Fibroblast of skin of right quadriceps (primary cell): ENCODE data around the gene PREP.
"Not testable (repeated sequence)": the region's sequence is repeated elsewhere in the genome, so short reads cannot be mapped to it uniquely, and the experiment has no call there.

ENCODE experiments used
- DNase-seq: peaks from one replicate; pipeline ENCODE4 v3.0.0-alpha.2; 2013

Gene PREP

DNA sequence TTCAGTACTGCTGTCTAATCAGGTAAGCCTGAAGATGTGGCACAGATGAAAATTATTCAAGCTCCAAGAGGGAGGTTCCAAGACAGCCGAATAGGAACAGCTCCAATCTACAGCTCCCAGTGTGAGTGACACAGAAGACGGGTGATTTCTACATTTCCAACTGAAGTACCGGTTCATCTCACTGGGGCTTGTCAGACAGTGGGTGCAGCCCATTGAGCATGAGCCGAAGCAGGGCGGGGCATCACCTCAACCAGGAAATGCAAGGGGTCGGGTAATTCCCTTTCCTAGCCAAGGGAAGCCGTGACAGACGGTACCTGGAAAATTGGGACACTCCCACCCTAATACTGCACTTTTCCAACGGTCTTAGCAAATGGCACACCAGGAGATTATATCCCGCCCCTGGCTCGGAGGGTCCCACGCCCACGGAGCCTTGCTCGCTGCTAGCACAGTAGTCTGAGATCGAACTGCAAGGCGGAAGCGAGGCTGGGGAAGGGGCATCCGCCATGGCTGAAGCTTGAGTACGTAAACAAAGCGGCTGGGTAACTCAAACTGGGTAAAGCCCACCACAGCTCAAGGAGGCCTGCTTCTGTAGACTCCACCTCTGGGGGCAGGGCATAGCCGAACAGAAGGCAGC, 64.4 kb downstream of the PREP start:
- not testable (repeated sequence) for DNase-seq

DNA sequence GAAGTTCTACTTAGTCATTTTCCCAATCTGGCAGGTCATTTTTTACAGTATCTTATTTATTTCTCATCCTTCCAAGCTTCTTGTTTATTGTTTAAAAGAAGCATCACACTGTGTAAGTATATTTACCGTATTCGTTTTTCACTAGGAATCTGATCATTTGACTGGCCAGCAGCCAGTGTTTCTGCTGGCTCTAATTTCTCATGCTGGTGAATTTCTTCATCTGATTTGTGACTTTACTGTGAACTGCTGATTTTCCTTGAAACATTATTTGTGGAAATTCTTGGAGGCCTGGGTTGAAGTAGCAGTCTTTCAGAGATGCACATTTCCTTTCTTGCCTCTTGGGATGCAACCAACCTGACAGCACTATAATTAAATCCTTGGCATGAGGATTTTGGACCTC, 65.9 kb downstream of the PREP start:
- no peak for DNase-seq

DNA sequence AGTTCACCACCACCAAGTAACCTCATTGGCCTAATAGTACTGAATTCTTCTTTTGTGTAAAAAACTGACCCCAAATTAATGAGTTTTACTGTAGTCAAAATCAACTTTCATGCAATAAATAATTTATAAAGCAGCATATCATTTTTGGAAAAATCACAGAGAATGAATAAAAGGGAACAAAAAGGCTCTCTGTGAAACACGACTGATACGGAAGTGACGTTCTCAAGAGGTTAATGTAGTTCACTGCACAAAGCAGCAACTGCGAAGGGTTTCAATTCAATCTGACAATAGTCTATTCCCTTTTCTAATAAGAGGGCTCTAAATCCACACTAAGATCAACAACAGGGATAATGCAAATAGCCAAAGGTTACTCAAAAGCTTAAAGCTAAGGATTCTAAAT, 70.3 kb downstream of the PREP start:
- no peak for DNase-seq

DNA sequence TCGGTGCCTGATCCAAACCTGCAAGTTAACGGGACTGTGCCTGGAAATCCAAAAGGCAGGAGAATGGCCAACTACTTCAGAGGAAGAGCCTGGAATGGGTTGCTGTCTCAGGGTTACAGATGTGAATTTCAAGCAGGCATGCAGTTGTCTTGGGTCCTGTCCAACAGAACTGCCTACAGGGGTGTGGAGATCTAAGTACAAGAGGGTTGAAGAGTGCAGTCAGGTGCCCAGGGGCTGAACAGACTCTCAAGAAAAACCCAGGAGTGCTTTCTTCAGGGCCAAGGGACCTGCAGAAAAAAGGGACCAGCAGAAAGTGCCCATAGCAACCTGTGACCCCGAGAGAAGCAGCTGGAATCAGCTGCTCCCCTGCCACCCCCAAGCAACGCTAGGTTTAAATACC, 71.0 kb downstream of the PREP start:
- DNase-seq, result no peak

DNA sequence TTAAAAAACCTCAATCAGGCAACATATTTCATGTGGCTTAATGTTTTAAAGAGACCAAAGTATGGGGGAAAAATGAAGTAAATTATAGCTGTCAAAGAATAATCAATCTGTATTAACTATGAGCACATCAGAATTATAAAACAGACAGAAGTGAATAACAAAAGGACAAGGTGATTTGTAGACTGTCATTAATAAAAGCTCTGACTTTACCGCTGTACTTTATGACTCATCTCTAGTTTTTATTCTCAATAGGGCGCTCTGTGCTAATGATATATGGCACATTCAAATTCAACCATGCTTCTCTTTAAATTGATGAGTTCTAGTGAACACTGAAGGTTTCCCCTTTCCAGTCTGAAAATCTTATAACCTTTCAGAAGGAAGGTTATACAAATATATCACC, 72.0 kb downstream of the PREP start:
- no peak for DNase-seq

DNA sequence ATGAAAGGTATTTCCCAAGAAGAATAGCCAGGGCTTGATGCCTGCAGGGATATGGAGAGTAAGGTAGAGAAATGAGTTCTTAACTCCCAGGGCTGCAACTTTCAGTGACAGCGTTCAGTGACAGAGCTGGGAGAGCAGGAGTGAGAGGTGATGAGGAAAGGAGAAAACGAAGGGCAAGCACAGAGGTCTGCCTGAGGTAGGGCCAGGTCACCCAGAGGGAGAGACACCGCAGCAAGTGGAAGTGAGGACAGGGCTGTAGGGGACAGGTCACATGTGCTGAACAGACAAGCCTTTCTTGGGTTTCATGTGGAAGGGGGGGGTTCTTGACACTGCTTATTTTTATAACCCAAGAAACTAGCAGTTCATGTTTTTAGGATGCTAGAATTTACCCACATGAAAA, 72.5 kb downstream of the PREP start:
- DNase-seq, result no peak

DNA sequence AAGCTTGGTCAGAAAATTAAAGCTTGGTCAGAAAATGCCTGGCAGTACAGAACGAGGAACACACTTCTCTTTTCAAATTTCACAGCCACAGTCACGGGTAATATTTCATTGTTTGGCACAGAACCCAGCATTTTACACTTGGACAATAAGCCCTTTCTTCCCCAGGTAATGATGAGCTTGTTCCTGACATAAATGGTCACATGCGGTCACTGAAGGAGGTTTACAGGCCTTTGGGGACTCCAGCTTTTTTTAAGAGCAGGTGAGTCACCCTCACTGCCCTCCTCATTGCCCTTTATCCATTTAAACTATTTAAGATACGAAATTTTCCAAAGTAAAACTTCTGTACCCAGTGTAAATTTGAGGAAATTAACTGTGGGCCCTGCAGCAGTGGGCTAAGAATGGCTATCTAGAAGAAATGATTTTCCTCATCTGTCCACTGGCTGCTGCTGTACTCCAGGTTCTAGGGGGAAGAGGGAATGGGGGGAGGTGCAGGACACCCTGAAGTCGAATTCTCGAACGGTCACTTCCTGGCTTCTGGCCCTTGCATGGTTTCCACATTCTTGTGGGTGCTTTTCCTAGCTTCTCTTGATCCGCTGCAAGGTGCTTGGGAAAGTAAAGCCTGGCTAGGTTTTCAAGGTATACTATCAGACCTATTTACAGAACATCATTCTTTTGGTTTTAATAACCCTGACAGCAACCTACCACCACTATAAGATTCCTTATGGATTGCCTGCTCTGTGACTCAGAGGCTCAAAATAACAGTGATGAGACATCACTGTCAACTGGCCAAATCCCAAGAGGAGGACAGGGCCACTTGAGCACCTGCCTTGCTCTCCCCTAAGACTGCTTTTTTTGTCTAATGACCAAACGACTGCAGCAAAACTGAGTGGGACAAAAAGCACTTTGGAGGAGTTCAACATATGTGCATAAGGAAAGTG, 75.8 kb downstream of the PREP start:
- peak; percentile 70 for DNase-seq

DNA sequence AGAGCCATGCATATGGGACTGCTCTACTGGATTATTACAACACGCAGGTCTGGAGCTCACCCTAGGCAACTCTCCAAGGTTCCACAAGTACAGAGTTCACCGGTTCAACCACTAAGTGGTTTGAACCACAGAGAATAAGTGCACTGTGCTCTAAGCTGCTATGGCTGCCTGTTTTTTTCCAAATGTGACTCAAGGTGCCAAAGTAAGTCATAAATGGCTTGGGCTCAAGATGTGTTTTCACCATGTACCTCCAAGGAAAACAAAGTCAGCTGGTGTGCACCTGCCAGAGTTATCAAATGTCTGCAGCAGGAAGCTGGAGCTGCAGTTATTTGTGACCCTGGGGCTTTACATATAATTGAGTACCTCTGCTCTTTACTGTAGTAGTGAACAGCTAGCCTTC, 76.7 kb downstream of the PREP start:
- peak; percentile 24 for DNase-seq

DNA sequence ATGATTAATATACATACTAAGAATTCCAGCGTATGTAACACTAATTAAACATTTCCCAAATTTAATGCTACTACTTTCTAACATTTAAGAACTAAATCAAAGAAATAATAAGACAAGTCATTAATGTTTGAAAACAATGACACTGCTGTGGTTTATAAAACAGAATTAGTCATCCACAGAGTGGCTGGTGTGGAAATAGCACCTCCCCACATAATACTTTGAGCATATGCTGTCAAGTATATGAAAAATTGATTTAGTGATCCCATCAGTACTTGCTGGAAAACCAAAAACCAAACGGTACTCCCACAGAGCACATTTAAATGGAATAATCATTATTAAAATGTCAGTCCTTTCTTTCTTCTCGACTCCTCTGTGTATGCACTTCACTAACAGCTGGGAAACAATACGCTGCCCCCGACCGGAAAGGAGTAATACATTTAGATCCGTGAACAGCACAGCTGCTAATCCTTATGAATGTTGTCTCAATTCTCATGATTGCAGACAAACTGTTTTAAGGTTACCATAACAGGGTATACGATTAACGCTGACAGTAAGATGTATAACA, 78.4 kb downstream of the PREP start:
- peak; percentile 53 for DNase-seq

DNA sequence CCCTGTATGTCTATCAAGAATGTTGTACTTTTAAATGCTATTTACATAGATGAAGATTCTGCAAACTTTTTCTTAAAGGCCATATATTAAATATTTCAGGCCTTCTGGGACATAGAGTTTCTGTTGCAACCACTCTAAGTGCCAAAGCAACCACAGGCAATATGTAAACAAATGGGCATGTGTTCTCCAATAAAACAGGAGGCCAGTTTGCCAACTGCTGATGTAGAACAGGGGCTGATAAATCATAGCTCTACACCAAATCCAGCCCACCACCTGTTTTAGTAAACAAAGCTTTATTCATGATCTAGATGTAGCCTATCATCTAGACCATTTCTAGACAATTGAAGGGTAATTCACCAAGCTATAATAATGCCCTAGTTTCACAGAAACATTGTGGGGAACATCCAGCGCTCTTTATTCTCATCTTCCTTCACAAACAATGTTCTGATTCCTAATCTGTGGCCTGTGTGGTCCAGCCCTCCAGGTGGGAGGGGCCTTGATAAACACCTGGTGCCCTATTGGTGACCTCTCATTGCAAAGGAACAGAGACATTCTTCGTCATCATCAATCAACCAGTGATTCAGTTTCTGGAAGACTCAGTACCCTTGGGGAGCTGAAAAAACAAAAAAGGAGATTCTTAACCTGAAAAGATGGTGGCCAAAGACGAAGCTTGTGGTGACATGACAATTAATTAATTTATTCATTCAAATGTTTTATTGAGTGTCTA, 80.2 kb downstream of the PREP start:
- no peak for DNase-seq

DNA sequence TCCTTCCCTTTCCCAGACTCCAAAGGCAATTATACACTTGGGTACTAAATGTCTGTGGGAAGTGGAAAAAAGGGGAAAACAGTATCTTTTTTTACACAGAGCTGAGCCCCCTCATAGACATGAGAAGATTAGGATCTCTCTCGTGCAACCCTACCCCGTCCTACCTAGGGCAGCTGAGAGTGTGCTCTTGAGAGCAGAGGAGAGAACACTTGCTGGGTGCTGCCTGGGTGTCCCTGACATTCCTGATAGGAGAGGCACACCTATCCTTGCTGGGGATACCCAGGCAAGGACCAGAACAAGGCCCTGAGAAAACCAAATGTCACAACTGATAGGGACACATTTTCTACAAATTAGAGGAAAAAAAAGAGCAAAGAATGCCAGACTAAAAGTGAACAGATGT, 81.2 kb downstream of the PREP start:
- no peak for DNase-seq

DNA sequence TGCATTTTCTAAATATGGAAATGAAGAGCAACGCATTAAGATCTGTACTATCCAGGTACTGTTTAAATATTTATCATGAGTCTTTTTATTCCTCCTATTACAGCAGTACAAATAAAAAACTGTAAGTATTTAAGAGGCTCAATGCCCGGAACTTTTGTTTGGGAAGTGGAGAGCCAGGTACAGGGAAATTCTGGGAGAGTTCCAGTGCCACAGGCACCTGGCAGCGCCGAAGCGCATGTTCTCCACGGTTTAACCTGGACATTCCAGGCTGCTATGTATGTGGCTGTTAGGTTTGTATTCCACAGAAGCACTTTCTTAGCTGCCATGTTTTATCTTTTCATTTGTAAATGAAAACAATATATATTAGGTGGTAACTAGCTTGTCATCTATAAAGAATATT, 81.7 kb downstream of the PREP start:
- DNase-seq, result no peak

DNA sequence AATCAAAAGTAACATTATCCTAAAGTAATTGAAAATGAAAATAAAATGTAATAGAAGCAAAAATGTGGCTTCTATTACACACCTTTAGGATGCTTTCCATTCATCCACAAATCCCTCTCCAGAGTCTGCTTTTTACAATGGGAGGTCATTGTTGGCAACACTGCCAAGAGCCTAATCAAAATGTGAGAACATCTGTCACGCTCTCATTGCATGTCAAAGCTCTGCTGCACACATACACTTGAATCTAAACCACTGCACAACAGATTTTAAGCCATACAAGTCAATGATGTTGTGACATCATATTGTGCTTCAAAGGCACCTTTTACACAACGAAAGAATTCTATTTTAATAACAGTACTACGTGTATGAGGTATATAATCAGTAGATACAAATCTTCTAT, 82.1 kb downstream of the PREP start:
- no peak for DNase-seq

DNA sequence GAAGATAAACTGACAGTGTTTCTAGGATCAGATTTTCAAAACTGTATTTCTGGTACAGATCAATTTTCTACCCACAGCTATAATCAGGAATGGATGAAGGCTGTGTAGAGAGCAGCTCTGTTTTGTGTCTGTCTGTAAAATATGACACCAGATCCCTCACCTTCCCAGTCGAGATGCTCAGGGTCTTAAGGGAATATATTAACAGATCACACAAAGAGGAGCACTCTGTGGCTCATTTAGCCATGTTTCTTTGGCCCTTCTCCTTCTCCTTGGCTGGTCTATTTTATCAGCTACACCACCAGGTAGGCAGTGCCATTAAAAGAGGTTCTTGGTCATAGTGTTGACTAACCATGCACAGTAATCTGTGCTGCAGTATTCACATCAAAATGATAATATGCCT, 82.6 kb downstream of the PREP start:
- DNase-seq, result no peak

DNA sequence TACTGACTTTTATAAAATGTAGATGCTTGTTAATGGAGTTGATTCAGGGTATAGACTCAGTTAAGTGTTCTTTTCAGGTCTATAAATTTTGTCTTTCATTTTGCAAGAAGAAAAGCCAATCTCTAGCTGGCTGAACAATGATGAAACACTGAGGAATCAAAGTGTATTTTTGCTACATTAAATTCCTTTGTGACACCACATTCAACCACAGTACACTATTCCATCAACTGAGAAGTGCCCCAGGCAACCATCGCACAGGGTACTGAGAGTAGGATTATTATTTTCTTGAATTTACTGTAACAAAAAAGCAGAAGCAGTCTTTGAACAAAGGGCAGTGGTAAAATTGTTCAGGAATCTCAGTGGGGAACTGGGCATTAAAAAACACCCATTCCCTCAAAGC, 83.6 kb downstream of the PREP start:
- peak; percentile 47 for DNase-seq

DNA sequence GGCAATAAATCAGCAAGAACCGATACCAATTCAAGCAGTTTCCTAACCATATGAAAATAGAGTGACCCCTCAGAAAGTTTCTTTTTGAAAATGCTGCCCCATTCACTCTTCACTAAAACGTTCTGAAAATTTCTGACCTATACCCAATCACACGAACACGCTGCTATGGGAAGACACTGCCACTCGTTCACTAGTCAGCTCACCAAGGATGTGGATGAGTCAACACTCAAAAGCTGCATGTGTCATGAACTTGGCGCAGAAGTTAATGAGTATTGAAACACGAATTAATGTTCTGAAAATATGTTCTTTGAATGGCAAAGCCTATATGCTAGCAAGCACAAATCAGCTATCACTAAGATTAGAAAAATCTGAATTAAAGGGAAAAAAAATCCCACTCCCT, 84.2 kb downstream of the PREP start:
- peak; percentile 78 for DNase-seq

DNA sequence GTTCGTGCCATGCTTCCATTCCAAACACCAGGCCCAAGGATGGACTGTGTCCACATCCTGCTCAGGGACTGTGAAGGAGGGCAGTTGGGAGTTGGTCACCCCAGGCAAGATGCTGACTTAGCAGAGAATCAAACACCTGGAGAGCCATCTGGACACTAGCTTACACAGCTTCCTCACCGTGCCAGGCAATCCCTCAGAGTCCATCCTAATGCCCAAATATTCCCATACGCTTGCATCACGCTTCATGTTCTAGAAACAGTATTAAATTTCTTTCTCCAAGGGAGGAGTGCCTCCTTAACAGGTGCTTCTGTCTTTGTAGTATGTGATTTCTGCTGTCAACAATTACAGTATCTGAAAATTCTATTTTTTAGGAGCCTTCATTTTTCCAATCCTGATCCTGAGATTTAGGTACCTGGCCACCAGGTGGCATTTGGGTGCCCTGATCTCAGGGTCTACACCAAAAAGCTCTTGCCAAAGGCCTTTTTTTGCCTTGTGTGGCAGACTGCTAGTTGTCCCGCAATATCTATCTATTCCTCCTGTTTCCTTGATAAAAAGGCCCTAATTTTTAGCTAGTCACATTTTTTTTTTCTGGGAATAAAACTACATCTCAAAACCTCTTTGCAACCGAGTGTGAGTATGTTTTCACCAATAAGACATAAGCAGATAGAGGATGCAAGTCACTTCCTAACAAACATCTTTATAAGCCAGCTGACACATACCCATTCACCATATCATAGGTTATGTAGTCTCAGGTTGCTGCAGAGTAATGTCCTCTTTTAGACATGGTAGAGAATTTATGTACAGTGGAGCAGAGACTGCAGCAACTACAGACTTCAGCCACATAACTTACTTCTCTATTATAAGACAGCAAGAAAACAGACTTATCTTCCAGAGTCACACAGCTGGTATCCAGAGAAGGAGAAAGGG, 85.0 kb downstream of the PREP start:
- DNase-seq, result no peak

DNA sequence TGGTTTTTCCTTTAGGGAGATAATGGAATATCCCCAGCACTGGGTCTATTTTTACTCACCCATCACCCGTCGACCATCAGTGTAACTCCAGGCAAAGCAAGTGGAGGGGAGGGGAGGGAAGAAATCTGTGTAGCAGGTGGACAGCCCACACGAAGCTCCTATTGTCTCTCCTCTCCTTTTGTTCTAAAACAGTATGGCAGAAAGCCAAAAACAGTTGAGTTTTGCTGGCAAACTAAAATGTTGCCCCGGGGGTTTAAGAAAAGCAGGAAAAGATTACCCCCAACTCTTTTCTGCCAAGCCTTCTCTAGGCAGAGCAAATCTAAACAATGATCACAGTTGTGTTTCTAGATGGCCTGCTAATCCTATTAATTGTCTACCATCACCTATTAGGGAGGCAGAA, 89.7 kb downstream of the PREP start:
- DNase-seq, result no peak

DNA sequence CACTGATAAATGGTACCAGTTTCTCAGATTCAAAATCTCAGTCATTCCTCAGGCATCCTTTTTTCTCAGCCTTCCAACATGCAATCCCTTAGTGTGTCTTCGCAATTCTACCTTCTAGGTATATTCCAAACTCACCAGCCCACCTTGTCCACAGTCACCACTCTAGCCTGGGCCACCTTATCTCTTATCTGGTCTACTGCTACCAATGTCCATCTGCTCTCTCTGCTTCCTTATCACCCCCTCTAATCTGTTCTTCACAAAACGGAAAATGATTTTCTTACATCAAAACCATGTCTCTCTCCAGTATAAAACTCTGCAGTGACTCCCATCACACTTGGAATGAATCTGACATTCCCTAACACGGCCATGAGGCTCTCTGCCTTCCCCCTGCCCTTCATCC, 91.9 kb downstream of the PREP start:
- no peak for DNase-seq

DNA sequence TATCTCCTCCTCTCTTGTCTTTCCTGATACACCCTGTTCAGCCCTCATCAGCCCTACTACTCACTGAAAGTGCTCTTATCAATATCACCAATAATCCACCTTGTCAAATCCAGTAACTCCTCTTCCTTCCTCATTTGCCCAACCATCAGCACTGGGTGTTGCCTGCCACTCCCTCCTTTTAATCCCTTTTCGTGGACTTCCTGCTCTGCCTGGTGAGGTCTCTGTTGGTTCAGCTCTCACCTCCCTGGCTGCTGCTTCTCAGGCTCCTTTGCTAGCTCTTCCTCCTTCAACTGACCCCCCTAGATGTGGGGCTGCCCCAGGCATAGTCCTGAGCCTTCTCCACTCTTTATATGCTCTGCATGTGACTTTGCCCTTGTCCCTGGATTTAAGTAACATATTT, 92.5 kb downstream of the PREP start:
- DNase-seq, result no peak

DNA sequence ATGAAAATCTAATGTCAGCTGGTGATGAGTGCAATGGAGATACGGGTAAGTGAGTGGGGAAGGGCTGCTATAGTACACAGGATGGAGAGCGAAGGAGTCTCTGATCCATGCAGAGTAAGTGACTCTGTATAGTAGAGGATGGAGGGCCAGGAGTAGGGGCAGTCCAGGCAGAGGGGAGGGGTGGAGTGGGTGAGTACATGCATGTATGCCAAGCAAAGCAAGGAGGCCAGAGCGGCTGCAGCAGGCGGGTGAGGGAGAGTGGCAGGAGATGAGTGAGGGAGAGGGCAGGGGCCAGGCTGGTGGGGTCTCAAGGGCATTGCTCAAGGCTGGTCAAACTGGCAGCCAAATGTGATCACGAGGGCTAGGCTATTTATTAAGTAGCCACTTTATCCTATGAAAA, 94.0 kb downstream of the PREP start:
- DNase-seq, result no peak

DNA sequence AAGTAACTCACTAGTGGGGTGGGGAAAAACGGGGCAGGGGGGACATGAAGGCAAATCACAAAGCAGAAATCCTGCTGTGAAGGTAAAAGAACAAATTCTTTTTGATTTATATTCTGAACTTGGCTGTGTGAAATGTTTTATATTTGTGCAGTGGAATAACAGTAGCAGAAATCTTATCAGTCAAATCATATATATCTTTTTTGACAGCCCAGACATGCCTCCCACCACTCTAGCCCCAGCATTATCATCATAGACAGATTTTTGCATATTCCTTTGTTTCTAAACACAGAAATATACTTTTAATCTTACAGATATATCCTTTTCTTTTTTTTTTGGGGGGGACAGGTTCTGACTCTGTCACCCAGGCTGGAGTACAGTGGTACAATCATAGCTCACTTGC, 97.4 kb downstream of the PREP start:
- no peak for DNase-seq
